Astrocyte of the cerebellum (primary cell): ENCODE results near the gene OR11A1.

Experiments
- DNase-seq: peaks from one replicate; pipeline ENCODE4 v3.0.0-alpha.2; 2011; ENCODE audit warnings: low read depth
- H3K4me3 ChIP-seq: 2 replicates; pipeline ENCODE4 v1.5.1; 2011; ENCODE audit warnings: mild to moderate bottlenecking, low read depth, low read length, moderate library complexity
- CTCF ChIP-seq: IDR thresholded peaks from 2 replicates; pipeline ENCODE4 v1.5.1; 2012; ENCODE audit warnings: low read length, low read depth, moderate library complexity, mild to moderate bottlenecking; ENCODE audit errors: missing control alignments
- in situ Hi-C: cut with HindIII; loops from 2 replicates; pipeline ENCODE4 v1.10.0; 2017; ENCODE audit warnings: low sequenced_read_pairs

Gene OR11A1, protein sequence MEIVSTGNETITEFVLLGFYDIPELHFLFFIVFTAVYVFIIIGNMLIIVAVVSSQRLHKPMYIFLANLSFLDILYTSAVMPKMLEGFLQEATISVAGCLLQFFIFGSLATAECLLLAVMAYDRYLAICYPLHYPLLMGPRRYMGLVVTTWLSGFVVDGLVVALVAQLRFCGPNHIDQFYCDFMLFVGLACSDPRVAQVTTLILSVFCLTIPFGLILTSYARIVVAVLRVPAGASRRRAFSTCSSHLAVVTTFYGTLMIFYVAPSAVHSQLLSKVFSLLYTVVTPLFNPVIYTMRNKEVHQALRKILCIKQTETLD

GRCh38 chr6:29456971-29457370 is at the start of gene OR11A1, which contains the start of gene OR2H1:
Gene OR11A1 (minus strand): TSS chr6:29457071. CDS start chr6:29427641, 29,430 bp downstream.
Gene OR2H1 (plus strand): TSS chr6:29457155. CDS start chr6:29461770, 4,615 bp downstream.
- in situ Hi-C loops = no loop called here
- TF ChIP-seq CTCF = no peak
- no peak within 1 kb of the TSS for H3K4me3 ChIP-seq
- no peak for DNase-seq

DNA sequence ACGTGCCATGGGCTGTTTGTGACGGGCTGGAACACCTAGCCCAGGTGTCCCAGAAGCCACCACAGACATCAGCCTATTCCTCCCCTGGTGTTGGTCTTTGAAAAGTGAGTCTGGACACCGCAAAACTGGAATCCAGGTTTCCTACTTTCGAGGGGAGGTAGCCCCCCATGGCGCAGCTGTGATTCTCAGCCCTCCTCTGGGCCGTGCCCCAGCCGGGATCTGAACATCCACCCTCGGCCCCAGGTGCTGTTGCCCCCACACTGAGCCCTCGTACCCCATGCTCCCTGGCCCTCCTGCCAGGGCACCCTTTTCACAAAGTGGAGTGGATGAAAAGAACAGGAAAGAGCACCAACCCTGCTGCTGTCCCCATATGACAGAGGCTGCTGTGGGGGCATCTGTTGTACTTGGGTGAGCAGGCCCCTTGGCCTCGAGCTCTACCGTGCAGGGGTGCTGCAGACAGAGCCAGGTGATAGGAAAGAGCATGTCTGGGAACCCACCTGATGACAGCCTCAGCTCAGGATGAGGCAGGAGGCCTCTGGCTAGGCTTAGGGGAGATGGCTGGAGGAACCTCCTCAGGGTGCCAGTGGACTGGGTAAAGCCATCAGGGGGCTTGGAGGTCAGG is 49.7 kb upstream of the OR11A1 start:
- no peak for TF ChIP-seq CTCF
- no peak for DNase-seq
- in situ Hi-C loops = no loop called here
- H3K4me3 ChIP-seq = no peak overlapping the region

GRCh38 chr6:29505808-29506207 is 48.9 kb upstream of the OR11A1 start:
- TF ChIP-seq CTCF = no peak
- DNase-seq = no peak
- in situ Hi-C loops = no loop called here
- no peak overlapping the region for H3K4me3 ChIP-seq

DNA sequence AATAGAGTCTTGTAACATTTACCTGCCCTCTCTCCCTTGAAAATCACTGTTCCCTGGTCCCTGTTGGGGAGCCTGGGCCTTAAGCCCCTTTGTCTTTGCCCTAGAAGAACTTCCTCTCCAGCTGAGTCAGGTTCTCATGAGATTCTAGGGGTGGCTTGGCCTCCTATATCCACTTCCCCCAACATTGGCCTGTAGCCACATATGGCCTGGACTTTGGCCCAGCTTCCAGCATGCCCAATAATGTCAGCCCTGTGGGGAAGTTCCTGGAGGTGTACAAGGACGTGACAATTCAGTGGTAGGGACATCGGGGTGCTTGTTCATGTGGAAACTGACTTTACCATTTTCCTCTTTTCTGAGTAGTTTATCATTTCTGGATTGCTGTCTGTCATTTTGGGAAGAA is 48.1 kb upstream of the OR11A1 start:
- no peak for DNase-seq
- in situ Hi-C loops = no loop called here
- H3K4me3 ChIP-seq = no peak overlapping the region
- TF ChIP-seq CTCF = no peak

GRCh38 chr6:29502597-29502996 is 45.7 kb upstream of the OR11A1 start:
- in situ Hi-C loops = no loop called here
- DNase-seq = no peak
- TF ChIP-seq CTCF = no peak

DNA sequence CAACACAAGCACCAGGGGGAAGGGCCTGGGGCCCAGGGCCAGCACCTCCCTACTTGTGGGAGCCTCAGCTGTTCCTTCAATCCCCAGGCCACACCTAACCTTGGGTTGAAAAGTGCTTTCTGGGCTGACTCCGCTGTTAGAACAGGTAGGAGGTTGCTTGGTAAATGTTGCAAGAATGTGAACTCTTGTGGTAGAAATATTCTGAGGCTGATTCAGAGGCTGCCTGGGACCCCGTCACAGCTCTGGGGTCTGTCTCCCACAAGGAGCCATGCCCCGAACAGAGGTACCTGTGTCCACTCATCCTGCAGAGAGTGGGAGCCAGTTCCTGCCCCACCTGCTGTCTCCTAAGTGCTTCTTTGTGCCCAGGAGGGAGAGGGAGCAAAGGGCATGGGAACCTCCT is 45.3 kb upstream of the OR11A1 start:
- no peak for TF ChIP-seq CTCF

More at GRCh38 chr6:29502597-29502996, 45.7 kb upstream of the OR11A1 start:
- no peak overlapping the region for H3K4me3 ChIP-seq

More for the DNA sequence above, 45.3 kb upstream of the OR11A1 start:
- no peak for DNase-seq
- H3K4me3 ChIP-seq = no peak overlapping the region
- in situ Hi-C loops = no loop called here
